B cell (primary cell): ENCODE measurements around the gene CAPZB. TPM values are rescaled to one million over a fixed set of nuclear protein-coding genes. Genes with fewer than 3 reads are reported as not detected.

Experiments
- ATAC-seq: fragments of 200-7000 bp; cut with Tn5 transposase; one replicate; pipeline ENCODE4 v1.10.0; 2021; ENCODE audit warnings: low read depth, mild to moderate bottlenecking, moderate number of reproducible peaks, moderate library complexity
- CTCF ChIA-PET: fragments of 350-600 bp; sonication (Branson Sonifier 250); formaldehyde crosslinking; loops from one replicate; lab custom pipeline; 2021; ENCODE audit warnings: antibody characterized with exemption, inconsistent platforms; lab: Charles Lee
- POLR2A ChIA-PET: fragments of 350-600 bp; sonication (Branson Sonifier 250); formaldehyde crosslinking; loops from one replicate; lab custom pipeline; 2021; ENCODE audit warnings: antibody characterized with exemption; lab: Charles Lee
- DNase-seq: peaks from one replicate; pipeline ENCODE4 v3.0.0; 2013
- H2AFZ ChIP-seq: 2 replicates; pipeline ENCODE4 v1.6.1; 2012; ENCODE audit warnings: mild to moderate bottlenecking, low read depth, low read length; ENCODE audit not compliant: insufficient read depth, poor library complexity, severe bottlenecking
- H3K27ac ChIP-seq, 2 donors: 1 replicate in 1 of 2; 2 replicates in 1 of 2; pipeline ENCODE4 v1.5.1; 2012 to 2013; ENCODE audit warnings: low read length in 2 of 2, mild to moderate bottlenecking in 2 of 2, moderate library complexity in 1 of 2
- H3K27me3 ChIP-seq, 4 experiments: fragments of 200-600 bp in 1 of 4; sonication (generic) in 1 of 4; replicated peaks in 1 of 4; 1 replicate in 2 of 4; 2 replicates in 2 of 4; pipeline versions ENCODE4 v1.6.1 to v1.7.0; 2013 to 2016; ENCODE audit warnings: low read length in 3 of 4, mild to moderate bottlenecking in 2 of 4, mixed read lengths in 1 of 4, moderate library complexity in 1 of 4; ENCODE audit not compliant: insufficient read depth in 4 of 4, control insufficient read depth in 3 of 4; ENCODE audit errors: control extremely low read depth in 1 of 4
- H3K36me3 ChIP-seq, 2 experiments: replicated peaks in 1 of 2; 1 replicate in 1 of 2; 2 replicates in 1 of 2; pipeline versions ENCODE4 v1.6.1 to v1.7.1; 2013; ENCODE audit warnings: low read length in 1 of 2; ENCODE audit not compliant: insufficient read depth in 2 of 2, control insufficient read depth in 1 of 2; ENCODE audit errors: control extremely low read depth in 1 of 2, extremely low read depth in 1 of 2
- H3K4me1 ChIP-seq, 2 donors: fragments of 200-600 bp in 1 of 2; sonication (generic) in 1 of 2; 1 replicate in 1 of 2; 2 replicates in 1 of 2; pipeline versions ENCODE4 v1.5.1 to v1.6.1; 2013 to 2017; ENCODE audit warnings: low read length in 2 of 2; ENCODE audit not compliant: control insufficient read depth in 2 of 2, insufficient read depth in 2 of 2
- H3K4me2 ChIP-seq: replicated peaks from 2 replicates; pipeline ENCODE3; 2012; ENCODE audit warnings: mild to moderate bottlenecking, low read depth, low read length; ENCODE audit not compliant: poor library complexity, severe bottlenecking
- H3K4me3 ChIP-seq, 5 experiments: fragments of 200-600 bp in 1 of 5; sonication (generic) in 1 of 5; 1 replicate in 3 of 5; 2 replicates in 2 of 5; pipeline versions ENCODE4 v1.5.1 to v1.7.0; 2011 to 2016; ENCODE audit warnings: low read length in 4 of 5, mild to moderate bottlenecking in 4 of 5, low read depth in 2 of 5, control low read depth in 1 of 5, moderate library complexity in 1 of 5; ENCODE audit not compliant: insufficient read depth in 1 of 5; ENCODE audit errors: control extremely low read depth in 1 of 5, extremely low read depth in 1 of 5
- H3K79me2 ChIP-seq: fragments of 200-600 bp; sonication (generic); one replicate; pipeline ENCODE4 v1.6.0; 2016; ENCODE audit warnings: low read length; ENCODE audit not compliant: control insufficient read depth, insufficient read depth
- H3K9ac ChIP-seq: fragments of 200-600 bp; sonication (generic); 2 replicates; pipeline ENCODE4 v1.6.1; 2017; ENCODE audit warnings: mild to moderate bottlenecking, low read length, moderate library complexity
- H3K9me3 ChIP-seq, 3 donors: one replicate each; pipeline versions ENCODE4 v1.6.1 to v1.7.1; 2013; ENCODE audit warnings: low read length in 2 of 3; ENCODE audit not compliant: control insufficient read depth in 2 of 3, insufficient read depth in 1 of 3; ENCODE audit errors: control extremely low read depth in 1 of 3
- H4K20me1 ChIP-seq: 2 replicates; pipeline ENCODE4 v1.6.0; 2012; ENCODE audit warnings: mild to moderate bottlenecking, low read length; ENCODE audit not compliant: insufficient read depth, control insufficient read depth, poor library complexity, severe bottlenecking
- H3K27ac Mint-ChIP-seq: one replicate; pipeline ENCODE4 v1.8.0; 2021; ENCODE audit warnings: mixed read lengths
- H3K27me3 Mint-ChIP-seq: one replicate; pipeline ENCODE4 v1.8.0; 2021; ENCODE audit warnings: mixed read lengths
- H3K4me1 Mint-ChIP-seq: one replicate; pipeline ENCODE4 v1.8.0; 2021; ENCODE audit warnings: mixed read lengths
- H3K4me3 Mint-ChIP-seq: one replicate; pipeline ENCODE4 v1.8.0; 2021; ENCODE audit warnings: mixed read lengths
- H3K9me3 Mint-ChIP-seq: one replicate; pipeline ENCODE4 v1.8.0; 2022; ENCODE audit warnings: mixed read lengths; ENCODE audit not compliant: insufficient read depth
- EZH2 ChIP-seq: IDR thresholded peaks from 2 replicates; pipeline ENCODE4 v1.6.1; 2012; ENCODE audit warnings: borderline replicate concordance, low read depth, mild to moderate bottlenecking, moderate library complexity, low read length; ENCODE audit not compliant: insufficient read depth, poor library complexity, severe bottlenecking
- WGBS: methylation state at CpG from one replicate; pipeline ENCODE4 v1.1.5; 2013; ENCODE audit warnings: missing lambda C conversion rate; ENCODE audit not compliant: insufficient coverage; 5-methylcytosine and 5-hydroxymethylcytosine counted together
- intact Hi-C: fragments of 100-400 bp; cut with micrococcal nuclease; formaldehyde crosslinking; loops from one replicate; pipeline ENCODE4 v1.10.0; 2022
- polyA plus RNA-seq: library from polyadenylated mRNA; depleted of rRNA; stranded (reverse); fragments of >200 nt; gene quantifications from 2 replicates; pipeline ENCODE4 v1.2.3, GENCODE V29; 2012
- total RNA-seq, 2 donors: library from RNA; stranded (reverse); fragments of 120-200 nt in 1 of 2; gene quantifications; 1 replicate in 1 of 2; 2 replicates in 1 of 2; pipeline versions ENCODE4 v1.2.3 to v1.2.4, GENCODE V29; 2013 to 2022
- TF ChIP-seq, protein P1 (sequence below): fragments of 200-600 bp; IDR thresholded peaks from one replicate; pipeline ENCODE4 v1.8.0; 2022; ENCODE audit warnings: antibody characterized with exemption, mild to moderate bottlenecking

CAPZB gene
- total and polyA plus RNA-seq, 2 donors (not counting 1 experiment from before 2014, with no cell fraction given) = 126 to 193 TPM

DNA sequence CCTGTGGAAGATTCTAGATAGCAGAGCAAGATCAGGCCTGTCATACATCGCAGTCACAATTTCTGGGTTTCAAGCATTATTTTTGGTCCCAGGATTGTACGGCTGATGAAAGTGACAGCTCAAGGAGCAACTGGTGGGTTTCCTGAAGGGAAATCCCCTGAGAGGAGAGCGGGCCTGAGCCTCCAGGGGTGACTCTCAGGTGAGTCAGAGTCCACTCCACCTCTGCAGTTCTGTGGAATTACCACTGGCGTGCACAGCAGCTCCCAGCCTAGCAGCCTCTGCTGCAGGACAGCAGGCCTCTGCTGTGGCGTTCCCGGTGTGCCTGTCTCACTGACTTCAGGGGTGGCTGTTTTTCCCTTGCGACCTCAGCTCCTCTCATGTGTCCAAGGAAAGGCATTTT, 148.8 kb downstream of the CAPZB start:
- ChIA-PET POLR2A (no interaction called here), CTCF (interaction anchor here (1.3 kb wide), 1 partner anchor 246 kb away, joined by 3 read pairs; no protein-coding TSS in a partner anchor)
- no peak overlapping the region for H3K27ac ChIP-seq
- TF ChIP-seq EZH2 = no peak
- TF ChIP-seq, protein P1, sequence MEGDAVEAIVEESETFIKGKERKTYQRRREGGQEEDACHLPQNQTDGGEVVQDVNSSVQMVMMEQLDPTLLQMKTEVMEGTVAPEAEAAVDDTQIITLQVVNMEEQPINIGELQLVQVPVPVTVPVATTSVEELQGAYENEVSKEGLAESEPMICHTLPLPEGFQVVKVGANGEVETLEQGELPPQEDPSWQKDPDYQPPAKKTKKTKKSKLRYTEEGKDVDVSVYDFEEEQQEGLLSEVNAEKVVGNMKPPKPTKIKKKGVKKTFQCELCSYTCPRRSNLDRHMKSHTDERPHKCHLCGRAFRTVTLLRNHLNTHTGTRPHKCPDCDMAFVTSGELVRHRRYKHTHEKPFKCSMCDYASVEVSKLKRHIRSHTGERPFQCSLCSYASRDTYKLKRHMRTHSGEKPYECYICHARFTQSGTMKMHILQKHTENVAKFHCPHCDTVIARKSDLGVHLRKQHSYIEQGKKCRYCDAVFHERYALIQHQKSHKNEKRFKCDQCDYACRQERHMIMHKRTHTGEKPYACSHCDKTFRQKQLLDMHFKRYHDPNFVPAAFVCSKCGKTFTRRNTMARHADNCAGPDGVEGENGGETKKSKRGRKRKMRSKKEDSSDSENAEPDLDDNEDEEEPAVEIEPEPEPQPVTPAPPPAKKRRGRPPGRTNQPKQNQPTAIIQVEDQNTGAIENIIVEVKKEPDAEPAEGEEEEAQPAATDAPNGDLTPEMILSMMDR = no peak
- H3K9ac ChIP-seq = no peak overlapping the region
- H3K4me3 Mint-ChIP-seq = no peak overlapping the region
- no peak overlapping the region for H3K27ac Mint-ChIP-seq
- no peaks in the 10 kb centered on the region for H3K27me3 Mint-ChIP-seq
- 87% methylated on average over 7 of the region's 7 CpGs for WGBS
- no peak overlapping the region for H3K4me2 ChIP-seq
- no peaks in the 10 kb centered on the region for H3K4me1 Mint-ChIP-seq
- H3K36me3 ChIP-seq = peaks cover 0 to 34% of the 10 kb centered on the region in 2 experiments
- H4K20me1 ChIP-seq = peaks cover 11% of the 10 kb centered on the region
- DNase-seq (no peak), ATAC-seq (no peak)
- H3K9me3 ChIP-seq = no peaks in the 10 kb centered on the region
- intact Hi-C loops = no loop called here
- H3K79me2 ChIP-seq = no peaks in the 10 kb centered on the region
- H3K27me3 ChIP-seq = no peaks in the 10 kb centered on the region
- no peak overlapping the region for H3K4me3 ChIP-seq
- H3K9me3 Mint-ChIP-seq = no peaks in the 10 kb centered on the region
- H2AFZ ChIP-seq = no peak overlapping the region
- no peaks in the 10 kb centered on the region for H3K4me1 ChIP-seq

DNA sequence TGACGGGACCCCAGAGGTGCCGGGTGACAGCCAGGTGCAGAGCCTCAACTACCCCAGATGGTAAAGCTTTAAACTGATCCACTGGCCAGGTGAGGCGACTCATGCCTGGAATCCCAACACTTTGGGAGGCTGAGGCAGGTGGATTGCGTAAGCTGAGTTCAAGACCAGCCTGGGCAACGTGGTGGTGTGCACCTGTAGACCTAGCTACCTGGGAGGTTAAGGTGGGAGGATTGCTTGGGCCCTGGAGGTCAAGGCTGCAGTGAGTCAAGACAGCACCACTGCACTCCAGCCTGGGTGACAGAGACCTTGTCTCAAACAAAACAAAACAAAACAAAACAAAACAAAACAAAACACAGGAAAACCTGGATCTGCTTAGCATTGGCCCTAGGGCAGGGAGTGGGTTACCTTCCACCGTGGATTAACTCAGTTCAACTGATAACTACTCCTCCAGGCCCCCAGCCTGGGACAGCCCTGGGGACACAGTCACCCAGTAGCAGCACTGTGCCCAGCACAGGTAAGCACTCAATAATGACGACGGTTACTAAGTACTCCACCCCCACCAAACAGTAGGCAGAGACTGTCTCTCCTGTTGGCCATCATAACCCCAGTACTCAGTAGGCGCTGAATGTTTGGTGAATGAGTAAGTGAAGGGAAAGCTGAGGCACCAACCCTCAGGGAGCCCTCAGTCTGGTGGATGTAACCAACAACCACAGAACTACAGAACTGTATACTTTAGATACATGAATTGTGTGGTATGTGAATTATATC, 151.6 kb downstream of the CAPZB start:
- intact Hi-C loops = no loop called here
- DNase-seq (no peak), ATAC-seq (no peak)
- no peak for TF ChIP-seq EZH2
- TF ChIP-seq, protein P1 = no peak
- 82% methylated on average over 6 of the region's 9 CpGs for WGBS
- Histone ChIP-seq H3K27me3 (no peaks in the 10 kb centered on the region), H3K4me3 (no peak overlapping the region), H3K79me2 (no peaks in the 10 kb centered on the region), H3K9me3 (no peaks in the 10 kb centered on the region), H3K9ac (no peak overlapping the region), H2AFZ (no peak overlapping the region), H3K4me2 (no peak overlapping the region), H3K36me3 (peaks cover 0 to 16% of the 10 kb centered on the region in 2 experiments), H3K27ac (no peak overlapping the region), H4K20me1 (no peaks in the 10 kb centered on the region), H3K4me1 (no peaks in the 10 kb centered on the region)
- no peaks in the 10 kb centered on the region for H3K4me1 Mint-ChIP-seq
- H3K27ac Mint-ChIP-seq = no peak overlapping the region
- H3K9me3 Mint-ChIP-seq = no peaks in the 10 kb centered on the region
- CTCF ChIA-PET = interaction anchor here (1.5 kb wide), 1 partner anchor 248 kb away, joined by 4 read pairs; no protein-coding TSS in a partner anchor
- POLR2A ChIA-PET = no interaction called here
- H3K4me3 Mint-ChIP-seq = no peak overlapping the region
- no peaks in the 10 kb centered on the region for H3K27me3 Mint-ChIP-seq
